AG04449 (cell line): ENCODE data around the gene MMP28.

Experiments used
- CTCF ChIA-PET: fragments of 350-600 bp; formaldehyde crosslinking; extraction: SDS; loops from one replicate; lab custom pipeline; 2021; ENCODE audit warnings: antibody characterized with exemption; lab: Yijun Ruan, JAX
- POLR2A ChIA-PET: fragments of 400-600, 350-600 bp; formaldehyde crosslinking; extraction: SDS; loops from one replicate; lab custom pipeline; 2020; ENCODE audit warnings: antibody characterized with exemption, inconsistent platforms; lab: Yijun Ruan, JAX
- DNase-seq: peaks from one replicate; pipeline ENCODE4 v3.0.0-alpha.2; 2010; ENCODE audit warnings: low read depth, low spot score
- H3K4me3 ChIP-seq: 2 replicates; pipeline ENCODE4 v1.5.1; 2011; ENCODE audit warnings: low read depth, mild to moderate bottlenecking, control low read depth, low read length
- TF ChIP-seq, protein P1 (sequence below): IDR thresholded peaks from one replicate; pipeline ENCODE4 v1.5.1; 2011; ENCODE audit warnings: mild to moderate bottlenecking, moderate library complexity, low read length, control low read depth, inconsistent platforms; ENCODE audit not compliant: insufficient read depth; ENCODE audit errors: missing control alignments

The MMP28 gene

DNA sequence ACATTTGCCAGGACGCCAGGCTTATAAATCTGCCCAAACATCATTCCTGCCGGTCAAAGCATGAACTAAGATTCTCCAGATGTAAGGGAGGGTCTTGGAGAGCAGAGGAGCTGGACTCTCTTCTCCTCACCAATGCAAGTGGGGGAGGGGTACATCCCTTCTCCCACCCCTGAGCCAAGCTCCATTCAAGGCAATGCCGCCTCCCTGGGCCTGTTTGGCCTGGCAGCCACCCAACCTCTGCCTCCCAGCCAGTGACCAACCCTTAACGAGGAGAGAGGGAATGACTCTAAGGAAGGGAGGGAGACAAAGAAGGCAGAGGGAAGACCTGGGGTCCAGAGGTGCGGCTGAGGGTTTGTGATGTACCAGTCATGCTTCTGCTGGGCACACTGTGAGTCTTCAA is 20.9 kb downstream of the MMP28 start:
- no peak for DNase-seq
- TF ChIP-seq, protein P1, sequence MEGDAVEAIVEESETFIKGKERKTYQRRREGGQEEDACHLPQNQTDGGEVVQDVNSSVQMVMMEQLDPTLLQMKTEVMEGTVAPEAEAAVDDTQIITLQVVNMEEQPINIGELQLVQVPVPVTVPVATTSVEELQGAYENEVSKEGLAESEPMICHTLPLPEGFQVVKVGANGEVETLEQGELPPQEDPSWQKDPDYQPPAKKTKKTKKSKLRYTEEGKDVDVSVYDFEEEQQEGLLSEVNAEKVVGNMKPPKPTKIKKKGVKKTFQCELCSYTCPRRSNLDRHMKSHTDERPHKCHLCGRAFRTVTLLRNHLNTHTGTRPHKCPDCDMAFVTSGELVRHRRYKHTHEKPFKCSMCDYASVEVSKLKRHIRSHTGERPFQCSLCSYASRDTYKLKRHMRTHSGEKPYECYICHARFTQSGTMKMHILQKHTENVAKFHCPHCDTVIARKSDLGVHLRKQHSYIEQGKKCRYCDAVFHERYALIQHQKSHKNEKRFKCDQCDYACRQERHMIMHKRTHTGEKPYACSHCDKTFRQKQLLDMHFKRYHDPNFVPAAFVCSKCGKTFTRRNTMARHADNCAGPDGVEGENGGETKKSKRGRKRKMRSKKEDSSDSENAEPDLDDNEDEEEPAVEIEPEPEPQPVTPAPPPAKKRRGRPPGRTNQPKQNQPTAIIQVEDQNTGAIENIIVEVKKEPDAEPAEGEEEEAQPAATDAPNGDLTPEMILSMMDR = no peak
- ChIA-PET POLR2A (interaction anchor here (1.0 kb wide), 1 partner anchor 35 kb away, joined by 3 read pairs; the partner anchor contains the start of gene TAF15), CTCF (interaction anchor here (0.6 to 28.6 kb wide), 5 partner anchors 7 to 33 kb away, joined by 3 to 819 read pairs (median 9); partner anchors contain the start of gene TAF15)
- H3K4me3 ChIP-seq = no peak overlapping the region

DNA sequence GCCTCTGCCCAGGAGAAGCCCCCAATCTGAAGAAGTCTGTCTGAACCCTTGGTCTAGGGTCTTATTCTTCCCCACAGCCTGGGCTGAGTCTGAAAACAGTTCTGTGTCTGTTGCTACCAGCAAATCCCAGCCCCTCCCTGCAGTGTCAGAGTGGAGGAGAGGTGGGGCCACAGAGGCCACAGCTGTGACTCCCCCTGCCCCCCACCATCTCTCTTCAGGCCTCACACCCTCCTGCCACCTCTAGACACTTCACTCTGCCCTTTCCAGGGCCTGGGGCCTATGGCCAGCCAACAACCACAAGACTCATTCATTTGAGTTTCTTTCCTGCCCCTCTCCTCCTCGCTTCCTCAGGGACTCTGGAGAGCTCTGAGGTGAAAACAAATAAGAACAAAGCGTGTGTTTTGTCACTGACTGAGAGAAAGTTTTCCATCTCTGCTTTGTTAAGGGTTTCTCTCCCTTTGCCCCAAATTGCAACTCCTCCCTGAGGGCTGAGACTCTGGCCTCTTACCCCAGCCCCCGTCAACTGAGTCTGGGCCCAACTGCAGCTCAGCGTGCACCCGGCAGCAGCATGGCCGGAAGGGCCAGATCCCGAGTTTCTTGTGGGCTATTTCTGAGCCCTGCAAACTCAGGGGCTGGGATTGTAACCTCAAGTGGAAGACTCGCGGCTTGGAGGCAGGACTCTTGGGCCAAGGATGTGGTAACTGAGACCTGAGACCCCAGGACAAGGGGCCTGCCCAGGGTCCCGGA is 21.6 kb downstream of the MMP28 start:
- TF ChIP-seq, protein P1 = no peak
- no peak overlapping the region for H3K4me3 ChIP-seq
- ChIA-PET POLR2A (no interaction called here), CTCF (interaction anchor here (0.6 to 28.6 kb wide), 5 partner anchors 6 to 34 kb away, joined by 3 to 819 read pairs (median 9); partner anchors contain the start of gene TAF15)
- no peak for DNase-seq

DNA sequence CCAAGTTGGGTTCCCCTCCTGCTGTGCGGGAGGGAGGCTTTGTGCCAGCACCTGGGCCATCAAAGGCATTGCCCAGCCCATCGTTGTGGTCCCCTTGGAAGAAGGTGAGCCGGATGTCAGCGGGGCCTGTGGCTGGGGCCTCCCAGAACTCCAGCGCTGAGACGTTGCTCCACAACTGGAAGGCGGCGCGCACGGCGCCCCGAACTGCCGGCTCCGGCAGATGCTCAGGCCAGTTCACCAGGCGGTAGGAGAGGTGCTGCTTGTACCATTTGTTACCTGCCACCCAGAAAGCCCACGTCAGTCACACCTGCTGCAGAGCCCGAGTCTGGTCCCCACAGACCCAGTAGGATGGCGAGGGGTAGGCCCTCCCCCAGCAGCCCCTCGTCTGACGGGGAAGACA is 22.3 kb downstream of the MMP28 start:
- TF ChIP-seq, protein P1 = no peak
- CTCF ChIA-PET = interaction anchor here (10.5 to 28.6 kb wide), 3 partner anchors 5 to 35 kb away, joined by 321 to 819 read pairs (median 321); partner anchors contain the start of gene TAF15
- POLR2A ChIA-PET = no interaction called here
- DNase-seq = no peak
- no peak overlapping the region for H3K4me3 ChIP-seq

DNA sequence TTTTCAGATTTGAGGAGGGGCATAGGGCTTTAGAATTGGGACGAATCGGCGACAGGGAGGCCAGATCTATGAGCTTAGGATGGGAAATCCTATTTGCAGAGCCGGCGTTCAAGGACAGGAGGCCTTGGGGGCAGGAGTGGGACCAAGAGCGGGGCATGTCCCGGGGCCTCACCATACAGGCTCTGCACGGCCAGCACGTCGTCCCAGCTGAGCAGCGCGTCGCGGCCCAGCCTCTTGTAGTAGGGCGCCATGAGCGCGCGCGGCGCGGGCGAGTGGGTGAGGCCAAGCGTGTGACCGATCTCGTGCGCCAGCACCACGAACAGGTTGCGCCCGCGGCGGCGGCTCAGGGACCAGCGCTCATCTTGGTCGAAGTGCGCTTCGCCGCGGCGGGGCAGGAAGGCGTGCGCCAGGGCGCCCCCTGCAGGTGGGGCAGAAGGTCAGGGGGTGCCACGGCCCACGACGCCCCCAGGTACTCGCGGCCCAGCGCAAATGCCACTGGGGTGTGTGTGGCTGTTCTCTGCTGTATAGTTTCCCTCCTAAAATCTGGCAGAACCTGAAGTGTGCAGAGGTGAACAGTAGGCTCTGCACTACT is 25.4 kb downstream of the MMP28 start:
- POLR2A ChIA-PET = no interaction called here
- TF ChIP-seq, protein P1 = peak; percentile 1
- no peak overlapping the region for H3K4me3 ChIP-seq
- CTCF ChIA-PET = interaction anchor here (0.8 to 28.6 kb wide), 10 partner anchors 9 to 157 kb away, joined by 3 to 819 read pairs (median 4); partner anchors contain the start of genes C17orf50, GAS2L2, MMP28 and TAF15
- no peak for DNase-seq

DNA sequence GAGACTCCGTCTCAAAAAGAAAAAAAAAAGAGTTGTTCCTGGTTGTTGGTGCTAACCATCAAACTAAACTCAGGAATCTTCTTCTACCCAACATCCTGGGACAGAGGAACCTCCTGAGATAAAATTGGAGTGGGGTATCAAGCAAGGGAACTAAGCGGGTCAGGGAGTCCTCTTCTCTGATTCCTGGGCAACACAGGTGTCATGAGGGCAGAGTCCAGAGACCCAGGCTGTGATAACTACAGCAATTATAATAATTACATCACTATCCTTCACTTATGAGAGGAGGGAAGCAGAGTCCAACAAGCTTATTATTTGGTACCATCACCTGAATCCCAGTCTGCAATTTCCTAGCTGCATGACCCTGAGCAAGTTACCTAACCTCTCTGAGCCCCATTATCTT is 26.6 kb downstream of the MMP28 start:
- POLR2A ChIA-PET = no interaction called here

More for the DNA sequence above, 26.6 kb downstream of the MMP28 start:
- DNase-seq = no peak
- H3K4me3 ChIP-seq = no peak overlapping the region
- TF ChIP-seq, protein P1 = no peak
- CTCF ChIA-PET = interaction anchor here (0.9 to 28.6 kb wide), 8 partner anchors 10 to 156 kb away, joined by 3 to 819 read pairs (median 55); partner anchors contain the start of genes MMP28 and TAF15
